Measurements from ENCODE around the gene RABGEF1. TPM values are rescaled to one million over a fixed set of nuclear protein-coding genes. Genes with fewer than 3 reads are reported as not detected.
"Not testable (repeated sequence)": the region's sequence is repeated elsewhere in the genome, so short reads cannot be mapped to it uniquely, and the experiment has no call there.

RABGEF1 gene
- total and polyA plus RNA-seq, 12 donors = 23.6 to 50.2 (median 34.1) TPM

GRCh38 chr7:66771795-66772194 lies 31.3 kb downstream of the RABGEF1 start:
- TF ChIP-seq, protein P1, sequence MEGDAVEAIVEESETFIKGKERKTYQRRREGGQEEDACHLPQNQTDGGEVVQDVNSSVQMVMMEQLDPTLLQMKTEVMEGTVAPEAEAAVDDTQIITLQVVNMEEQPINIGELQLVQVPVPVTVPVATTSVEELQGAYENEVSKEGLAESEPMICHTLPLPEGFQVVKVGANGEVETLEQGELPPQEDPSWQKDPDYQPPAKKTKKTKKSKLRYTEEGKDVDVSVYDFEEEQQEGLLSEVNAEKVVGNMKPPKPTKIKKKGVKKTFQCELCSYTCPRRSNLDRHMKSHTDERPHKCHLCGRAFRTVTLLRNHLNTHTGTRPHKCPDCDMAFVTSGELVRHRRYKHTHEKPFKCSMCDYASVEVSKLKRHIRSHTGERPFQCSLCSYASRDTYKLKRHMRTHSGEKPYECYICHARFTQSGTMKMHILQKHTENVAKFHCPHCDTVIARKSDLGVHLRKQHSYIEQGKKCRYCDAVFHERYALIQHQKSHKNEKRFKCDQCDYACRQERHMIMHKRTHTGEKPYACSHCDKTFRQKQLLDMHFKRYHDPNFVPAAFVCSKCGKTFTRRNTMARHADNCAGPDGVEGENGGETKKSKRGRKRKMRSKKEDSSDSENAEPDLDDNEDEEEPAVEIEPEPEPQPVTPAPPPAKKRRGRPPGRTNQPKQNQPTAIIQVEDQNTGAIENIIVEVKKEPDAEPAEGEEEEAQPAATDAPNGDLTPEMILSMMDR (IDR thresholded peaks at IDR 0.05) = no peak
- no peak for TF ChIP-seq POLR2A (IDR thresholded peaks at IDR 0.05)
- Histone ChIP-seq H3K27me3 (no peaks in the 10 kb centered on the region), H3K36me3 (replicated peaks in 1 of 2) (peaks cover 0 to 34% of the 10 kb centered on the region in 2 donors), H3K27ac (no peak overlapping the region), H3K9me3 (replicated peaks in 1 of 3) (no peaks in the 10 kb centered on the region), H3K4me3 (no peak overlapping the region), H3K4me1 (replicated peaks in 1 of 2) (peaks cover 0 to 14% of the 10 kb centered on the region in 2 donors)
- DNase-seq = no peak
- WGBS, 4 donors = 86 to 93% (median 89%) methylated on average over 9 of the region's 9 CpGs
- intact Hi-C loops (cut with DNase I) = no loop called here

DNA sequence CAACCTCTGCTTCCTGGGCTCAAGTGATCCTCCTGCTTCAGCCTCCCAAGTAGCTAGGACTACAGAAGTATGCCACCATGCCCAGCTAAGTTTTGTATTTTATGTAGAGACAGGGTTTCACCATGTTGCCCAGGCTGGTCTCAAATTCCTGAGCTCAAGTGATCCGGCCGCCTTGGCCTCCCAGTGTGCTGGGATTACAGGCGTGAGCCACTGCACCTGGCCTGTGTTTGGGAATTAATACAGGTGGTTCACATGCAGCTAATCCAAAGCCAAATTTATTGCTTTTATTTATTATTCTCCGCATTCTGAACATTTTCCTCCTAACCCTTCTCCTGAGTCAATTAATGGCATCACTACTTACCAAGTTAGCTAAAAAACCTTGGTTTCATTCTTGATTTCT lies 33.2 kb downstream of the RABGEF1 start:
- Histone ChIP-seq H3K36me3 (replicated peaks in 1 of 2) (peaks cover 0 to 38% of the 10 kb centered on the region in 2 donors), H3K4me1 (replicated peaks in 1 of 2) (peaks cover 0 to 18% of the 10 kb centered on the region in 2 donors)
- H3K4me3 ChIP-seq; intact Hi-C loops (cut with DNase I); H3K27me3 ChIP-seq; H3K27ac ChIP-seq; DNase-seq; H3K9me3 ChIP-seq (replicated peaks in 1 of 3): not testable (repeated sequence)
- 92 to 95% (median 94%) methylated on average over 4 of the region's 4 CpGs for WGBS, 4 donors

DNA sequence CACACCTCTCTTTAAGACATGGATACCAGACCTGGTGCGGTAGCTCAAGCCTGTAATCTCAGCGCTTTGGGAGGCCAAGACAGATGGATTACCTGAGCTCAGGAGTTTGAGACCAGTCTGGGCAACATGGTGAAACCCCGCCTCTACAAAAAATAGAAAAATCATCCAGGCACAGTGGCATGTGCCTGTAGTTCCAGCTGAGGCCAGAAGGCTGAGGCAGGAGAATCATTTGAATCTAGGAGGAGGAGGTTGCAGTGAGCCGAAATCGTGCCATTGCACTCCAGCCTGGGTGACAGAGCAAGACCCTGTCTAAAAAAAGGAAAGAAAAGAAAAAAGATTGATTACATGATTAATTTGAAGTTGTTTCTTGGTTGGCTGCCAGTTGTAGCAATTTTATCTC lies 35.9 kb downstream of the RABGEF1 start:
- 82 to 85% (median 82%) methylated on average over 5 of the region's 5 CpGs for WGBS, 4 donors
- DNase-seq; intact Hi-C loops (cut with DNase I); H3K4me3 ChIP-seq; H3K9me3 ChIP-seq (replicated peaks in 1 of 3); H3K27ac ChIP-seq; H3K27me3 ChIP-seq: not testable (repeated sequence)
- H3K36me3 ChIP-seq (replicated peaks in 1 of 2) = peaks cover 0 to 46% of the 10 kb centered on the region in 2 donors
- peaks cover 0 to 11% of the 10 kb centered on the region in 2 donors for H3K4me1 ChIP-seq (replicated peaks in 1 of 2)
- TF ChIP-seq, protein P1 (IDR thresholded peaks at IDR 0.05) = peak in 2 of 6 experiments; percentile 8 to 28

GRCh38 chr7:66776800-66777442 lies 36.4 kb downstream of the RABGEF1 start:
- no peak for TF ChIP-seq POLR2A (IDR thresholded peaks at IDR 0.05)
- TF ChIP-seq, protein P1 (IDR thresholded peaks at IDR 0.05) = no peak
- 47 to 58% (median 52%) methylated on average over 2 of the region's 2 CpGs for WGBS, 4 donors
- no peaks in the 10 kb centered on the region for H3K27me3 ChIP-seq
- no peak overlapping the region for H3K27ac ChIP-seq
- H3K9me3 ChIP-seq (replicated peaks in 1 of 3) = no peaks in the 10 kb centered on the region
- peaks cover 0 to 46% of the 10 kb centered on the region in 2 donors for H3K36me3 ChIP-seq (replicated peaks in 1 of 2)
- no peak for DNase-seq
- peaks cover 0 to 14% of the 10 kb centered on the region in 2 donors for H3K4me1 ChIP-seq (replicated peaks in 1 of 2)
- intact Hi-C loops (cut with DNase I) = no loop called here
- no peak overlapping the region for H3K4me3 ChIP-seq

GRCh38 chr7:66778201-66778600 lies 37.7 kb downstream of the RABGEF1 start:
- TF ChIP-seq POLR2A (IDR thresholded peaks at IDR 0.05) = no peak
- TF ChIP-seq, protein P1 (IDR thresholded peaks at IDR 0.05) = no peak
- no peak for DNase-seq
- H3K36me3 ChIP-seq (replicated peaks in 1 of 2) = peaks cover 0 to 46% of the 10 kb centered on the region in 2 donors
- no peak overlapping the region for H3K27ac ChIP-seq
- WGBS, 4 donors = 89 to 96% (median 93%) methylated on average over 4 of the region's 4 CpGs
- no peaks in the 10 kb centered on the region for H3K9me3 ChIP-seq (replicated peaks in 1 of 3)
- H3K27me3 ChIP-seq = no peaks in the 10 kb centered on the region
- no peak overlapping the region for H3K4me3 ChIP-seq
- peaks cover 11 to 27% of the 10 kb centered on the region in 2 donors for H3K4me1 ChIP-seq (replicated peaks in 1 of 2)
- intact Hi-C loops (cut with DNase I) = no loop called here
